Osteocyte (in vitro differentiated cells): ENCODE measurements around the gene SMAD3. TPM values are rescaled to one million over a fixed set of nuclear protein-coding genes. Genes with fewer than 3 reads are reported as not detected.

Experiments
- DNase-seq: peaks from one replicate; pipeline ENCODE4 v3.0.0; 2021; ENCODE audit warnings: mixed read lengths; ENCODE audit not compliant: unreplicated experiment; ENCODE audit errors: extremely low spot score
- H3K27ac Mint-ChIP-seq: one replicate; pipeline ENCODE4 v1.8.0; 2021; ENCODE audit warnings: mild to moderate bottlenecking, mixed read lengths; ENCODE audit not compliant: unreplicated experiment
- H3K27me3 Mint-ChIP-seq: one replicate; pipeline ENCODE4 v1.8.0; 2021; ENCODE audit warnings: mixed read lengths; ENCODE audit not compliant: unreplicated experiment
- H3K36me3 Mint-ChIP-seq: one replicate; pipeline ENCODE4 v1.8.0; 2021; ENCODE audit warnings: mixed read lengths; ENCODE audit not compliant: unreplicated experiment
- H3K4me1 Mint-ChIP-seq: one replicate; pipeline ENCODE4 v1.8.0; 2021; ENCODE audit warnings: mixed read lengths; ENCODE audit not compliant: unreplicated experiment
- H3K4me3 Mint-ChIP-seq: one replicate; pipeline ENCODE4 v1.8.0; 2021; ENCODE audit warnings: mild to moderate bottlenecking, moderate library complexity, mixed read lengths; ENCODE audit not compliant: unreplicated experiment
- H3K9me3 Mint-ChIP-seq: one replicate; pipeline ENCODE4 v1.8.0; 2021; ENCODE audit warnings: mixed read lengths; ENCODE audit not compliant: unreplicated experiment
- total RNA-seq: library from RNA; stranded (reverse); gene quantifications from 2 replicates; pipeline ENCODE4 v1.2.1, GENCODE V29; 2021
- TF ChIP-seq, protein P1 (sequence below): fragments of 200-600 bp; sonication (generic); IDR thresholded peaks from 2 replicates; pipeline ENCODE4 v1.5.0; 2021; ENCODE audit warnings: antibody characterized with exemption, mild to moderate bottlenecking, moderate library complexity

The SMAD3 gene
- total RNA-seq, 1 donor from 2014 or later, result 39.7 TPM

DNA sequence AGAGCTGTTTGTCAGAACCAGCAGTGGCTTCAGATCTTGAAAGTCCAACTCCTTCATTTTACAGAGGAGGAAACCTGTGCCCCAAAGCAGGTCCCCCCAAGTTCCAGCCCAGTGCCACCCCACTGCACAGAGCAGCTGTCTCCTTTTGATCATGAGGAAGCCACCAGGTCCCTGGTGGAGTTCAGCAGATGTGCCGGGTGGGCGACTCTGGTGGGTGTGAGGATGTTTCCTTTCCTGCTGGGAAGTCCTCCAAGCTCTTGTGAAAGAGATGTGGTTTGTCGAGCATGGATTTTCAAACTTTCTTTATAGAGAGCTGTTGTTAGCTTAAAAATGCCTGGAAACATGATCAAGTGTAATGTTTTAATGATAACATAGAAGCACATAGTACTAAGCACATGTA is 52.0 kb downstream of the SMAD3 start:
- Mint-ChIP-seq H3K4me1 (peaks cover 61% of the 10 kb centered on the region), H3K4me3 (no peak overlapping the region), H3K27ac (no peak overlapping the region), H3K36me3 (peaks cover 3% of the 10 kb centered on the region), H3K9me3 (no peaks in the 10 kb centered on the region), H3K27me3 (no peaks in the 10 kb centered on the region)
- DNase-seq, result no peak
- TF ChIP-seq, protein P1, sequence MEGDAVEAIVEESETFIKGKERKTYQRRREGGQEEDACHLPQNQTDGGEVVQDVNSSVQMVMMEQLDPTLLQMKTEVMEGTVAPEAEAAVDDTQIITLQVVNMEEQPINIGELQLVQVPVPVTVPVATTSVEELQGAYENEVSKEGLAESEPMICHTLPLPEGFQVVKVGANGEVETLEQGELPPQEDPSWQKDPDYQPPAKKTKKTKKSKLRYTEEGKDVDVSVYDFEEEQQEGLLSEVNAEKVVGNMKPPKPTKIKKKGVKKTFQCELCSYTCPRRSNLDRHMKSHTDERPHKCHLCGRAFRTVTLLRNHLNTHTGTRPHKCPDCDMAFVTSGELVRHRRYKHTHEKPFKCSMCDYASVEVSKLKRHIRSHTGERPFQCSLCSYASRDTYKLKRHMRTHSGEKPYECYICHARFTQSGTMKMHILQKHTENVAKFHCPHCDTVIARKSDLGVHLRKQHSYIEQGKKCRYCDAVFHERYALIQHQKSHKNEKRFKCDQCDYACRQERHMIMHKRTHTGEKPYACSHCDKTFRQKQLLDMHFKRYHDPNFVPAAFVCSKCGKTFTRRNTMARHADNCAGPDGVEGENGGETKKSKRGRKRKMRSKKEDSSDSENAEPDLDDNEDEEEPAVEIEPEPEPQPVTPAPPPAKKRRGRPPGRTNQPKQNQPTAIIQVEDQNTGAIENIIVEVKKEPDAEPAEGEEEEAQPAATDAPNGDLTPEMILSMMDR, result no peak

DNA sequence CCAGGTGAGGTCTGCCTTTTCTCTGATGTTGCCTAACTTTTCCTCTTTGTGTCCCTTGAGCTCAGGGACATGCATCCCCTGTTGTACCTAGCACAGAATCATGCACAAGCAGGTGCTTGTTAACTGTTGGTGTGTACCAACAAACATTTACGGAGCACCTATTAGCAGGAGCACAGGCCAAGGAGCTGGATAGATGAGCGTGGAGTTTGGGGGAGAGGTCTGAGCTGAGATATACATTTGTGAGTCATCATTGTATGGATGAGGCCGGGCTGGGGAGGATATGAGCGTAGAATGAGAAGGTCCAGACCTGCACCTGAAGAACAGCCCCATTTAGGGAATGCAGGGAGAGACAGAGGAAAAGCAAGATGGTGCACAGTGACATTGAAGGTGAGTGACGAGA is 53.4 kb downstream of the SMAD3 start:
- Mint-ChIP-seq H3K4me1 (peaks cover 61% of the 10 kb centered on the region), H3K9me3 (no peaks in the 10 kb centered on the region), H3K4me3 (no peak overlapping the region), H3K27ac (no peak overlapping the region), H3K27me3 (no peaks in the 10 kb centered on the region), H3K36me3 (peaks cover 3% of the 10 kb centered on the region)
- TF ChIP-seq, protein P1, result no peak
- DNase-seq, result no peak

DNA sequence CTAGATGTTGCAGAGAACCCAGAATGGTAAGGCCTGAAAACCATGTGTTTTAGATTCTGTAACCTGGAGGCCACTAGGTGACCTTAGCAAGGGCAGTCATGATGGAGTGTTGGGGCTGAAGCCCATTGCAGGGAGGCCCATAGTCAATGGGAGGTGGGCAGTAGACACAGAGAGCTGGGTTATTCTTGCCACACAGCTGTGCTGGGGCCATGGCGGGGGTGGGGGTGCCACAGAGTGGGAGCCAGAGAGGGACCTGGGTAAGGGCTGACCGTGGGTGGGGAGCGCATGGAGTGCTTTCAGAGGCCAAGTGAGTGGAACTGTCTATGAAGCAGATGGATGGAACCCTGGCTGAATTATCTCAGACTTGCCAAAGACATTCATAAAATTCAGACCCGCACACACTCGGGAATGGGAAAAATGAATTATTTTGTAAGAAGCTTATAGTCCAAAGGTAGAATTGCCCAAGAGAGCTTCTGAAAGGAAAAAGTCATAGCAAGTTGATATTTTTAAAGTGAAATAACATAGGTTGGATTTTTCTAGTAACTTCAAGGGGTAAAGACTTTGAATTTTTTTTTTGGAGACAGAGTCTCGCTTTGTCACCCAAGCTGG is 53.9 kb downstream of the SMAD3 start:
- TF ChIP-seq, protein P1, result no peak
- Mint-ChIP-seq H3K36me3 (peaks cover 3% of the 10 kb centered on the region), H3K4me3 (no peak overlapping the region), H3K27me3 (no peaks in the 10 kb centered on the region), H3K4me1 (peaks cover 66% of the 10 kb centered on the region), H3K9me3 (no peaks in the 10 kb centered on the region), H3K27ac (no peak overlapping the region)
- no peak for DNase-seq

DNA sequence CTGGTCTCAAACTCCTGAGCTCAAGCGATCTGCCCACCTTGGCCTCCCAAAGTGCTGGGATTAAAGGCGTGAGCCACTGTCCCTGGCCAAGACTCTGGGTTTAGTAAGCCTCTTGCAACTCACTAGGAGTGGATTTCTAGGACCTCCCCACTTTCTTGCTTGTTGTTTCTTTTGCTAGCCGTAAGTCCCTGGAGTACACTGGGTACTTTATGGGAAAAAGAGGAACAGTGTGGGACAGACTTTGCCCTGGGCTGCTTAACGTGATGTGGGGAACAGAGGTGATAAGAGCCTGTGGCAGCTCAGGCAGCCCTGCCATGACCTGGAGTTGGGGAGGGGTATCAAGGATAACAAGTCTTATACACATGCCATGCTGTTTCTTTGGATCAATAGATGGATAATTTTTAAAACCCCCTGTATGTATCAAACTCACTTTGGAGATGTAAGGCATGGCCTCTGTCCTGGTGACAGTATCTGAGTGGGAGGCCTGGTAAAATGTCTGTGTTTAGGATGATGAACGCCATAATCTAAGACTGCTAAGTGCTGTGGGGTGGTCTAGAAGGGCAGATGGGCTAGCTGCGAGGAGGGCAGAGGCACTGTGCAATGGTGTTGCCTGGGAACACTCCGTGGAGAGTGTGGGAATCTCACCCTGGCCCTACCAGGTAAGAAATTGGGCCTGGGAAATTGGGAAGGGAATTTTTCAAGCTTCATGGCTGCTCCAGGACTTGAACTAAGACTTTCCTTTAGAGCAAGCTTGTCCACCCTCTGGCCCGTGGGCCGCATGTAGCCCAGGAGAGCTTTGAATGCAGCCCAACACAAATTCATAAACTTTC is 54.8 kb downstream of the SMAD3 start:
- Mint-ChIP-seq H3K27me3 (no peaks in the 10 kb centered on the region), H3K4me3 (no peak overlapping the region), H3K4me1 (peaks cover 69% of the 10 kb centered on the region), H3K27ac (peak overlapping the region; percentile 93), H3K36me3 (peaks cover 3% of the 10 kb centered on the region), H3K9me3 (no peaks in the 10 kb centered on the region)
- DNase-seq, result no peak
- TF ChIP-seq, protein P1, result no peak

DNA sequence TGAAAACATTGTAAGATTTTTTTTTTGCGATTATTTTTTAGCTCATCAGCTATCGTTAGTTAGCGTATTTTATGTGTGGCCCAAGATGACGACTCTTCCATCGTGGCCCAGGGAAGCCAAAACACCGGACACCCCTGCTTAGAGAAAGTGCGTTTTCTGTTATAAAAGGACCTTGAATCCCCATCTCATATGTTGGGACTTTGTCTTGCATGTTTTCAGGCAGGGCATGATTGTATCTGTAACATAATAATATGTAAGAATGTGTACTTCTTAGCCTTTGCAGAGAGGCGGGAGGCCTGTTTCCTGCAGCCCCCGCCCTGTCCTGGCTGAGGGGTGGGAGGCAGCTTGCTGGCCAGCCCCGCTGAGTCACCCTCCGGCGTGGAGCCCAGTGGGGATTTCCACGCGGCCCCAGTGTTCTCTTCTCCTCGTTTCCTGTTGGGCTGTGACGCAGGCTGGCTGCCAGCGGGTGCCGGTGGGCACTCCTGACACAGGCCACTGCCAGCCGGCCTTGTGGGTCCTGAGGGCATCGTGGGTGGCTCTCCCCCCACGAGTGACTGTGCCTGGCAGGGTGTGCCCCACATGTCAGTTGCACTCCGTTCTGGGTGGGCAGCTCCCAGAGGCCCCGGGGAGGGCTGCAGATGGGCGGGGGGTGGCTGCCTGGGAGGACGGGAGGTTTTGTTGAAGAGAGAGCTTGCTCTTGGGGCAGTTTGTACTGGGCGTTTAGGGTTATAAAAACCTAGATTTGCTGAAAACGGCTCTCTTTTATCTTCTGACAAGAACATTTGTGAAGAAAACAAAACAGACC is 55.6 kb downstream of the SMAD3 start:
- peak; percentile 92 for DNase-seq
- Mint-ChIP-seq H3K27ac (peak overlapping the region; percentile 93), H3K9me3 (no peaks in the 10 kb centered on the region), H3K27me3 (no peaks in the 10 kb centered on the region), H3K4me3 (peak overlapping the region; percentile 5), H3K36me3 (peaks cover 3% of the 10 kb centered on the region), H3K4me1 (peaks cover 72% of the 10 kb centered on the region)
- TF ChIP-seq, protein P1, result no peak
